Ovary (tissue), 3 donors: ENCODE measurements around the gene AGO3.

Source experiments
- EP300 ChIP-seq: sonication (generic); formaldehyde crosslinking; IDR thresholded peaks from one replicate; pipeline ENCODE4 v1.6.1; 2017; ENCODE audit warnings: antibody characterized with exemption
- POLR2A ChIP-seq: fragments of 450-650 bp; IDR thresholded peaks from one replicate; pipeline ENCODE4 v1.6.1; 2017; ENCODE audit warnings: antibody characterized with exemption, mild to moderate bottlenecking, moderate library complexity
- TF ChIP-seq, protein P1 (sequence below), 3 donors: fragments of 450-650 bp in 2 of 3; fragments of 200-600 bp in 1 of 3; IDR thresholded peaks; one replicate each; pipeline versions ENCODE4 v1.5.1 to v1.8.0; 2016 to 2022; ENCODE audit warnings: antibody characterized with exemption in 3 of 3, mild to moderate bottlenecking in 1 of 3
- donor health status: DM: no; HTN: no; CAD: no.

- no peak for TF ChIP-seq POLR2A
- TF ChIP-seq, protein P1, sequence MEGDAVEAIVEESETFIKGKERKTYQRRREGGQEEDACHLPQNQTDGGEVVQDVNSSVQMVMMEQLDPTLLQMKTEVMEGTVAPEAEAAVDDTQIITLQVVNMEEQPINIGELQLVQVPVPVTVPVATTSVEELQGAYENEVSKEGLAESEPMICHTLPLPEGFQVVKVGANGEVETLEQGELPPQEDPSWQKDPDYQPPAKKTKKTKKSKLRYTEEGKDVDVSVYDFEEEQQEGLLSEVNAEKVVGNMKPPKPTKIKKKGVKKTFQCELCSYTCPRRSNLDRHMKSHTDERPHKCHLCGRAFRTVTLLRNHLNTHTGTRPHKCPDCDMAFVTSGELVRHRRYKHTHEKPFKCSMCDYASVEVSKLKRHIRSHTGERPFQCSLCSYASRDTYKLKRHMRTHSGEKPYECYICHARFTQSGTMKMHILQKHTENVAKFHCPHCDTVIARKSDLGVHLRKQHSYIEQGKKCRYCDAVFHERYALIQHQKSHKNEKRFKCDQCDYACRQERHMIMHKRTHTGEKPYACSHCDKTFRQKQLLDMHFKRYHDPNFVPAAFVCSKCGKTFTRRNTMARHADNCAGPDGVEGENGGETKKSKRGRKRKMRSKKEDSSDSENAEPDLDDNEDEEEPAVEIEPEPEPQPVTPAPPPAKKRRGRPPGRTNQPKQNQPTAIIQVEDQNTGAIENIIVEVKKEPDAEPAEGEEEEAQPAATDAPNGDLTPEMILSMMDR (IDR thresholded peaks at IDR 0.05): no peak
- TF ChIP-seq EP300: no peak
Observed at GRCh38 chr1:35887508-35887907, 43.4 kb upstream of the AGO3 start.
